Neural cell (in vitro differentiated cells): ENCODE measurements around the gene AFF1. TPM values are rescaled to one million over a fixed set of nuclear protein-coding genes. Genes with fewer than 3 reads are reported as not detected.

Experiments used
- H2AFZ ChIP-seq: fragments of 200-600, 300-800 bp; sonication (generic), shearing (Covaris generic); 2 replicates; pipeline ENCODE4 v1.6.0; 2014; ENCODE audit warnings: low read depth, mild to moderate bottlenecking, antibody characterized with exemption, low read length, moderate library complexity
- H3F3A ChIP-seq: fragments of 200-600 bp; shearing (Covaris generic); 2 replicates; pipeline ENCODE4 v1.6.1; 2016; ENCODE audit warnings: mild to moderate bottlenecking, moderate library complexity, mixed read lengths, antibody characterized with exemption, low read length; ENCODE audit not compliant: insufficient read depth, poor library complexity, severe bottlenecking
- H3K27ac ChIP-seq: fragments of 200-600, 300-800 bp; sonication (generic), shearing (Covaris generic); 2 replicates; pipeline ENCODE4 v1.5.1; 2014; ENCODE audit warnings: mild to moderate bottlenecking, low read length, moderate library complexity
- H3K27me3 ChIP-seq: fragments of 300-800, 200-600 bp; sonication (generic), shearing (Covaris generic); 2 replicates; pipeline ENCODE4 v1.6.0; 2014; ENCODE audit warnings: mild to moderate bottlenecking, low read depth, low read length, moderate library complexity; ENCODE audit not compliant: insufficient read depth
- H3K36me3 ChIP-seq: fragments of 300-800, 200-600 bp; sonication (generic), shearing (Covaris generic); 2 replicates; pipeline ENCODE4 v1.5.1; 2014; ENCODE audit warnings: mild to moderate bottlenecking, antibody characterized with exemption, low read length, moderate library complexity; ENCODE audit not compliant: insufficient read depth
- H3K4me2 ChIP-seq: fragments of 300-800, 200-600 bp; sonication (generic), shearing (Covaris generic); 2 replicates; pipeline ENCODE4 v1.6.0; 2014; ENCODE audit warnings: mild to moderate bottlenecking, low read length
- H3K4me3 ChIP-seq: fragments of 300-800, 200-600 bp; sonication (generic), shearing (Covaris generic); 2 replicates; pipeline ENCODE4 v1.5.1; 2014; ENCODE audit warnings: mild to moderate bottlenecking, low read length, moderate library complexity
- H3K79me2 ChIP-seq: fragments of 200-600 bp; shearing (Covaris generic); replicated peaks from 2 replicates; pipeline ENCODE4 v1.6.0; 2014; ENCODE audit warnings: mild to moderate bottlenecking, low read length, moderate library complexity; ENCODE audit not compliant: insufficient read depth
- H3K9ac ChIP-seq: fragments of 300-800, 200-600 bp; sonication (generic), shearing (Covaris generic); 2 replicates; pipeline ENCODE4 v1.6.1; 2016; ENCODE audit warnings: mild to moderate bottlenecking, low read length, mixed read lengths
- H3K9me2 ChIP-seq: fragments of 200-600 bp; shearing (Covaris generic); 2 replicates; pipeline ENCODE4 v1.6.1; 2016; ENCODE audit warnings: mild to moderate bottlenecking, low read length, mixed read lengths; ENCODE audit not compliant: insufficient read depth
- H3K9me3 ChIP-seq: fragments of 200-600, 300-800 bp; sonication (generic), shearing (Covaris generic); 2 replicates; pipeline ENCODE4 v1.6.1; 2016; ENCODE audit warnings: mild to moderate bottlenecking, mixed run types, low read length, moderate library complexity, mixed read lengths
- H4K20me1 ChIP-seq: fragments of 200-600 bp; shearing (Covaris generic); 2 replicates; pipeline ENCODE4 v1.6.1; 2016; ENCODE audit warnings: mild to moderate bottlenecking, mixed run types; ENCODE audit not compliant: insufficient read depth
- CTCF ChIP-seq: fragments of 450-650 bp; IDR thresholded peaks from 2 replicates; pipeline ENCODE4 v1.5.1; 2014; ENCODE audit warnings: antibody characterized with exemption, mild to moderate bottlenecking, moderate library complexity; ENCODE audit not compliant: poor library complexity, severe bottlenecking
- EP300 ChIP-seq: fragments of 450-650 bp; conservative IDR thresholded peaks from 2 replicates; pipeline ENCODE4 v1.6.1; 2014; ENCODE audit warnings: antibody characterized with exemption, mild to moderate bottlenecking, moderate library complexity; ENCODE audit not compliant: poor library complexity, severe bottlenecking
- EZH2 ChIP-seq: fragments of 200-600, 300-800 bp; shearing (Covaris generic), sonication (generic); IDR thresholded peaks from 2 replicates; pipeline ENCODE4 v1.6.1; 2014; ENCODE audit warnings: antibody characterized with exemption, low read length, borderline replicate concordance, mild to moderate bottlenecking; ENCODE audit not compliant: insufficient read depth, poor library complexity, severe bottlenecking
- MXI1 ChIP-seq: fragments of 450-650 bp; conservative IDR thresholded peaks from 2 replicates; pipeline ENCODE4 v1.6.1; 2014; ENCODE audit warnings: antibody characterized with exemption, mild to moderate bottlenecking; ENCODE audit not compliant: poor library complexity, severe bottlenecking
- POLR2AphosphoS5 ChIP-seq: IDR thresholded peaks from 2 replicates; pipeline ENCODE4 v1.6.1; 2012
- RAD21 ChIP-seq: fragments of 450-650 bp; conservative IDR thresholded peaks from 2 replicates; pipeline ENCODE4 v1.6.1; 2014; ENCODE audit warnings: antibody characterized with exemption, mild to moderate bottlenecking, moderate library complexity
- REST ChIP-seq: IDR thresholded peaks from 2 replicates; pipeline ENCODE4 v1.6.1; 2012; ENCODE audit warnings: borderline replicate concordance
- SMC3 ChIP-seq: fragments of 450-650 bp; conservative IDR thresholded peaks from 2 replicates; pipeline ENCODE4 v1.6.1; 2014; ENCODE audit warnings: antibody characterized with exemption, mild to moderate bottlenecking, moderate library complexity; ENCODE audit not compliant: poor library complexity
- TAF1 ChIP-seq: IDR thresholded peaks from 2 replicates; pipeline ENCODE4 v1.6.1; 2012; ENCODE audit warnings: low read depth
- polyA plus RNA-seq: library from polyadenylated mRNA; depleted of rRNA; stranded (reverse); fragments of >200 nt; gene quantifications from 2 replicates; pipeline ENCODE4 v1.2.3, GENCODE V29; 2014

The AFF1 gene
- polyA plus RNA-seq, 1 donor from 2014 or later: 0.63 TPM

- Histone ChIP-seq H4K20me1 (no peaks in the 10 kb centered on the region), H2AFZ (no peak overlapping the region), H3K4me2 (no peak overlapping the region), H3K36me3 (no peaks in the 10 kb centered on the region), H3K27ac (no peak overlapping the region), H3K79me2 (no peaks in the 10 kb centered on the region), H3K9ac (no peak overlapping the region), H3K9me2 (no peaks in the 10 kb centered on the region), H3K4me3 (no peak overlapping the region), H3K9me3 (no peaks in the 10 kb centered on the region), H3K27me3 (no peaks in the 10 kb centered on the region), H3F3A (no peaks in the 10 kb centered on the region)
- TF ChIP-seq EZH2: no peak
- no peak for TF ChIP-seq POLR2AphosphoS5
- TF ChIP-seq RAD21: no peak
- TF ChIP-seq REST: no peak
- no peak for TF ChIP-seq CTCF
- TF ChIP-seq MXI1: no peak
- no peak for TF ChIP-seq SMC3
- TF ChIP-seq TAF1: no peak
- TF ChIP-seq EP300: no peak
Observed at GRCh38 chr4:86972997-86973396, 38.2 kb downstream of the AFF1 start.

GRCh38 chr4:86973668-86974067, 38.9 kb downstream of the AFF1 start:
- Histone ChIP-seq H3K27me3 (no peaks in the 10 kb centered on the region), H3K9me3 (no peaks in the 10 kb centered on the region), H2AFZ (no peak overlapping the region), H4K20me1 (no peaks in the 10 kb centered on the region), H3K4me2 (no peak overlapping the region), H3F3A (no peaks in the 10 kb centered on the region), H3K4me3 (no peak overlapping the region), H3K79me2 (no peaks in the 10 kb centered on the region), H3K36me3 (no peaks in the 10 kb centered on the region), H3K9me2 (no peaks in the 10 kb centered on the region), H3K9ac (no peak overlapping the region), H3K27ac (no peak overlapping the region)
- TF ChIP-seq EZH2 (no peak), TAF1 (no peak), SMC3 (no peak), CTCF (no peak), MXI1 (no peak), POLR2AphosphoS5 (no peak), REST (no peak)
